Activated CD4-positive, alpha-beta T cell treated with anti-CD3 and anti-CD28 coated beads, Interleukin-2, amount 50 U/mL, for 16 hours (primary cell): ENCODE data around the gene ITFG1.
"Not testable (repeated sequence)": the region's sequence is repeated elsewhere in the genome, so short reads cannot be mapped to it uniquely, and the experiment has no call there.

Source experiments
- DNase-seq: peaks from one replicate; pipeline ENCODE4 v3.0.0-alpha.2; 2020

The ITFG1 gene

GRCh38 chr16:47408491-47408890 is 52.4 kb downstream of the ITFG1 start:
- DNase-seq, result no peak

DNA sequence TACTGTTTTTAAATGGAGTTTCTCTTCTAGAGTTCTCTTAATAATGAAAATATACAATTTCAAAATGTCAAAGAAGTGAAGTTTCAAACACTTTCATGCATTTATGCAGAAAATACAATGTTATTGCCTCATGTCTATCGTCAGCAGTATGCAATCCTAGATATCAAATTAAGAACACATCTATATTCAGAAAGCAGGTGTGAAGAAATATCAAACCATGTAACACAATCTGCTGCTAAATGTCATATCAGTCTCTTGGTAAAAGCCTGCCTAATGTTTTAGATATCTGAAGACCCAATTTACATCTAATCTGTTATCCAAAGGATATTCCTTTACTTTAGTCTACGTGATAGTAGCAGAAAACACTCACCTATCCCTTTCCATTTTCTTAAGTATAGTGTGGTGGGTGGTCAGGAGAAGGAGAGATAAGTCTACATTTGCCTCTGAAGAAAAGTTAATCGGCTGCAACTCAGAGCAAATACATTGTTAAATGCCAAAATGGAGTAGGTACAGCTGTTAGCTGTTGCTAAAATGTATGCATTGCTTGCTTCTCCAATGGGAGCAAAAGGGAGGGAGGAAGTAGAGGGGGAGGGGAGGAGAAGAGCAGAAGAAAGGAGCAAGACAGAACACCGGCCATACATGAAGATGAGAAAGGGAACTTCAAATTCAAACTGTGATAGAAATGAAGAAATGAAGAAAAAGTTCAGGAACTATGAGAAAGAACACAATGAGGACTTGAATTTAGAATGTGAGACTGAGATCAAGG is 64.9 kb downstream of the ITFG1 start:
- DNase-seq, result no peak

- no peak for DNase-seq
Observed at GRCh38 chr16:47392081-47392480, 68.8 kb downstream of the ITFG1 start.

- no peak for DNase-seq
Observed at GRCh38 chr16:47388705-47389104, 72.2 kb downstream of the ITFG1 start.

GRCh38 chr16:47387026-47387734 is 73.7 kb downstream of the ITFG1 start:
- no peak for DNase-seq

- no peak for DNase-seq
Observed at GRCh38 chr16:47386201-47386718, 74.6 kb downstream of the ITFG1 start.

- DNase-seq, result no peak
Observed at GRCh38 chr16:47382362-47382761, 78.5 kb downstream of the ITFG1 start.

DNA sequence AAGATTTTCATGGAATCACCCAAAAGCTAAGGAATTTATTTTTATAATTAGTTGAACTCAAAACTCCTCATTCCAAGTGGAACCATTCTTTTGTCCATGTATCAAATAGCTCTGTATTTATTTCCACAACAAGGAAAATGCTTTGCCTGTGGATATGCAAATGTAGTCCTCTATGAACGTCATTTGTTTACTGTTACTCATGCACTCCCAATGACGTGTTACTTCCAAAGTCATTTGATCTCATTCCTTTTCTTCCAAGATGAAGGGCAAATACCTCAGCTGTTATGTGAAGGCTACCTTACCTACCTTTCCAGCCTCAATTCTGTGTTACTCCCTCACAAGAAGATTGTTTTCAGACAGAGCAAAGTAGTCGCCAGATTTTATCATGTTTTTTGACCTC is 83.7 kb downstream of the ITFG1 start:
- DNase-seq, result no peak

DNA sequence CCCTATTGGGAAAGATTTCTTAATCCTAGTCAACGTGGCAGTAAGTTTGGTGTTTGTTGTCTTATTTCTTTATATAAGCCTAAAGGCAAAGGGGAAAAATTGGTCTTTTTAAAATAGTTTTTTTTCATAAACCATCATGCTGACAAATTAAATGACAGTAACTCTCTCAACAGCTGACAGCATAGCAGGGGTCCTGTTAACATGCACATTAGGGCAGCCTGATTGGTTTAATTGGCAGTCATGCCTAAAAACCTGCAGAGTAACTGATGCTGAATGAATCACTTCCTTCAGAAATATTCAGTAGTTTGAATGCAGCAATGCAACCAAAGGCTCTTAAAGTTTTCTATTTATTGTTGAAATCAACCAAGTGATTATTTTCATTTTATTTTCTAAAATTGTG is 85.4 kb downstream of the ITFG1 start:
- no peak for DNase-seq

DNA sequence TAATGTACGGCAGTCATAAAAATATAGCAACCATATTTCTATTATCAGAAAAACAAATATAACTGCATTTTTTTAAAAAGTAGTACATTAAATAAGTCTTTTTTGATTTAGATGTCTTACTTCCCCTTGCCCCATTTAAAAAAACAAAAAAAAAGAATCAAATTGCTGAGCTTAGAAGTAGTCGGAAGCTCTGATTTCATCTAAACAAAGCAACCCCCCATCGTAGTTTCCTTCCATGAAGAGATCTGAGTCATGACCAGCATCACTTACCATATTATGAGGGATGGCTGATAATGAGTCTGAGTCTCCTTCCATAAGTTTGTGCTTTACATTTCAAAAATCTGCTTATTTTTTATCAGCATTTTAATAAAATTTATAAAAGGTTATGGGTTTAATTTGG is 86.2 kb downstream of the ITFG1 start:
- no peak for DNase-seq

GRCh38 chr16:47371271-47372014 is 89.4 kb downstream of the ITFG1 start:
- DNase-seq, result no peak

GRCh38 chr16:47370536-47370935 is 90.3 kb downstream of the ITFG1 start:
- no peak for DNase-seq

GRCh38 chr16:47366228-47366627 is 94.6 kb downstream of the ITFG1 start:
- DNase-seq, result no peak

DNA sequence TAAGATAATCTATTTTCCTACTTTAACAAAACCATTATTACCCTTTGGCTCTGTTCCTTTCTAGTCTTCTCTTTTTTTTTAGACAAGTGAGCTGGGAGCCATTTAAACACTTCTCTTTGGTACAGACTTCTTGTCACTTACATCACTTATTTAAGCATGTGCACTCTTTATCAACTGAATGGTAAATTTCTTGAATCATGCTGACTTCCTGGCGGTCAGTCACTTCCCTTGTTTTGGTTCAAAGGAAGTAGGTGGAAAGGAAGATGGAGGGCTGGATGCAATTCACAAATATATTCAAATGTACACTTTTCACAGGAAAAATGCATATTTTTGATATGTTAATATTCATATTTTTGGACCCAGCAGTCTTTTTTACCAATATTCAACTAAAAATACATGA is 97.1 kb downstream of the ITFG1 start:
- DNase-seq, result no peak

GRCh38 chr16:47359478-47359877 is 101.4 kb downstream of the ITFG1 start:
- DNase-seq, result no peak

DNA sequence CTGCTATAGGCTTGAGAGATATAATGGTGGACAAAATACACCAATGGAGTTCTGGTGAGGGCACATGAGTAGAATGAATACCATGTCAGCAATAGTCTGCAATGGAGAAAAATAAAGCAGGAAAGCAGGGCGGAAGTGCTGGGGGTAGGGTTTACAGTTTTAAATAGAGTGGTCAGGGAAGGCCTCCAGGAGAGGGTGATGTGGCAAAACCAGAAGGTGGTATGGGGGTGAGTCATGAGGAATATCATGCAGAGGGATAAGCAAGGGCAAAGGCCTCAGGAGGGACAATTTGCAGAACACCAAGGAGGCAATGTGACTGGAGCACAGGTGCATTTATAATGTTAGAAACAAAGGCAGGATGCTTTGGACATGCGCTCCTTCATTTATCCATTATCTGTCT is 102.0 kb downstream of the ITFG1 start:
- DNase-seq, result no peak

GRCh38 chr16:47349029-47349428 is 111.8 kb downstream of the ITFG1 start:
- not testable (repeated sequence) for DNase-seq

DNA sequence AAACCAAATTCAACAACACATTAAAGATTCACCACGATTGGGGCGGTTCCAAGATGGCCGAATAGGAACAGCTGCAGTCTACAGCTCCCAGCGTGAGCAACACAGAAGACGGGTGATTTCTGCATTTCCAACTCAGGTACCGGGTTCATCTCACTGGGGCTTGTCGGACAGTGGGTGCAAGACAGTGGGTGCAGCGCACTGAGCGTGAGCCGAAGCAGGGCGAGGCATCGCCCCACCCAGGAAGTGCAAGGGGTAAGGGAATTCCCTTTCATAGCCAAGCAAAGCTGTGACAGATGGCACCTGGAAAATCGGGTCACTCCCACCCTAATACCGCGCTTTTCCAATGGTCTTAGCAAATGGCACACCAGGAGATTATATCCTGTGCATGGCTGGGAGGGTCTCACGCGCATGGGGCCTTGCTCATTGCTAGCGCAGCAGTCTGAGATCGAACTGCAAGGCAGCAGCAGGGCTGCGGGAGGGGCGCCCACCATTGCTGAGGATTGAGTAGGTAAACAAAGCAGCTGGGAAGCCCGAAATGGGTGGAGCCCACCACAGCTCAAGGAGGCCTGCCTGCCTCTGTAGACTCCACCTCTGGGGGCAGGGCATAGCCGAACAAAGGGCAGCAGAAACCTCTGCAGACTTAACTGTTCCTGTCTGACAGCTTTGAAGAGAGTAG is 113.7 kb downstream of the ITFG1 start:
- DNase-seq, result not testable (repeated sequence)

DNA sequence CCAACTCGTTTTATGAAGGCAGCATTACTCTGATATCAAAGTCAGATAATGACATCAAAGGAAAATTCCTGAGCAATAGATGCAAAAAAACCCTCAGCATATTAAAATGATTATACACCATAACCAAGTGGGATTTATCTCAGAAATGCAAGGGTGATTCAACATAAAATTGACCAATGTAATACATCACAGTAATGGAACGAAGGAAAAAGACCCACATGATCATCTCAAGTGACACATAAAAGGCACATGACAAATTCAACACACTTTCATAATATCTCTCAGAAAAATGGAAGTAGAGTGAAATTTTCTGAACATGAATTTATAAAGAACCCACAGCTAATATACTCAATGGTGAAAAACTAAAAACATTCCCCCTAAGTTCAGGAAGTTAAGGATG is 118.8 kb downstream of the ITFG1 start:
- DNase-seq, result no peak

GRCh38 chr16:47330562-47330961 is 130.3 kb downstream of the ITFG1 start:
- DNase-seq, result not testable (repeated sequence)

- not testable (repeated sequence) for DNase-seq
Observed at GRCh38 chr16:47324309-47324708, 136.6 kb downstream of the ITFG1 start.

DNA sequence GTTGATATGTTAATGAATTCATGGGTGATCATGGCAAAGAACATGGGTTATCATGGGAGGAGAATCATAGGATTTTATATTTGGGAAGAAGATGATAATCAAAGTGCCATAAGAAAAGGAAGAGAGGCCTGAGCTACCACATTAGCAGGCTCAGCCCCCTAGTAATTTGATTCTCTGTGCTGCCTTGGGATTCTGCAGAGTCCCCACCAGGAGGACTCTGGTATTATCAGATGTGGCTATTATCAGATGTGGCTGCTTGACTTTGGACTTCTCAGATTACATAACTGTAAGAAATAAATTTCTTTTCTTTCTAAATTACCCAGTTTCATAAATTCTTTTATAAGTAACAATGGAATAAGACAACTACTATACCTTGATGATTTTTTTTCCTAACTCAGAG is 137.6 kb downstream of the ITFG1 start:
- no peak for DNase-seq
